HepG2 (cell line): Measurements from ENCODE around the gene ART4. TPM values are rescaled to one million over a fixed set of nuclear protein-coding genes. Genes with fewer than 3 reads are reported as not detected.

Experiments
- CREM ChIP-seq, 2 experiments: sonication (generic) in 1 of 2; formaldehyde crosslinking in 1 of 2; IDR thresholded peaks; 2 replicates each; pipeline versions ENCODE4 v1.4.0 to v1.6.1; 2016 to 2020; ENCODE audit warnings: antibody characterized with exemption in 1 of 2, mild to moderate bottlenecking in 1 of 2, missing genetic modification reagents in 1 of 2
- EED ChIP-seq: sonication (generic); formaldehyde crosslinking; IDR thresholded peaks from 2 replicates; pipeline ENCODE4 v1.5.0; 2020; ENCODE audit warnings: mild to moderate bottlenecking, missing genetic modification reagents
- ETS1 ChIP-seq: sonication (generic); formaldehyde crosslinking; IDR thresholded peaks from 2 replicates; pipeline ENCODE4 v1.4.0; 2020; ENCODE audit warnings: missing genetic modification reagents
- FOXP4 ChIP-seq: sonication (generic); formaldehyde crosslinking; IDR thresholded peaks from 2 replicates; pipeline ENCODE4 v1.4.0; 2020; ENCODE audit warnings: missing genetic modification reagents
- MLXIP ChIP-seq: sonication (generic); formaldehyde crosslinking; IDR thresholded peaks from 2 replicates; pipeline ENCODE4 v1.9.0; 2021; ENCODE audit warnings: missing genetic modification reagents, borderline replicate concordance
- PAXIP1 ChIP-seq: sonication (generic); formaldehyde crosslinking; conservative IDR thresholded peaks from 2 replicates; pipeline ENCODE4 v1.4.0; 2020; ENCODE audit warnings: mild to moderate bottlenecking, missing genetic modification reagents, moderate library complexity
- RXRA ChIP-seq: sonication (generic); formaldehyde crosslinking; IDR thresholded peaks from 2 replicates; pipeline ENCODE4 v1.5.1; 2020; ENCODE audit warnings: missing genetic modification reagents
- SAP130 ChIP-seq: IDR thresholded peaks from 2 replicates; pipeline ENCODE4 v1.6.1; 2016; ENCODE audit warnings: low read depth
- SP1 ChIP-seq, 2 experiments: fragments of 450-650 bp in 1 of 2; sonication (generic) in 1 of 2; formaldehyde crosslinking in 1 of 2; IDR thresholded peaks; 2 replicates each; pipeline versions ENCODE4 v1.4.0 to v1.6.1; 2016 to 2020; ENCODE audit warnings: missing genetic modification reagents in 1 of 2
- SRSF9 ChIP-seq: fragments of 200-400 bp; formaldehyde crosslinking; IDR thresholded peaks from 2 replicates; pipeline ENCODE4 v1.6.1; 2018; ENCODE audit warnings: borderline replicate concordance, mild to moderate bottlenecking, low read depth, low read length; ENCODE audit not compliant: insufficient read depth, poor library complexity, severe bottlenecking
- TFE3 ChIP-seq: IDR thresholded peaks from 2 replicates; pipeline ENCODE4 v1.6.1; 2016
- ZBTB4 ChIP-seq: sonication (generic); formaldehyde crosslinking; IDR thresholded peaks from 2 replicates; pipeline ENCODE4 v1.4.0; 2020; ENCODE audit warnings: missing genetic modification reagents, mild to moderate bottlenecking, borderline replicate concordance
- ZNF354B ChIP-seq: sonication (generic); formaldehyde crosslinking; IDR thresholded peaks from 2 replicates; pipeline ENCODE4 v1.8.0; 2022; ENCODE audit warnings: mild to moderate bottlenecking, missing genetic modification reagents
- ZNF629 ChIP-seq: sonication (generic); formaldehyde crosslinking; conservative IDR thresholded peaks from 2 replicates; pipeline ENCODE4 v1.5.0; 2020; ENCODE audit warnings: missing genetic modification reagents
- polyA plus RNA-seq, 8 experiments: library from polyadenylated mRNA; depleted of rRNA in 3 of 8; stranded (reverse) in 7 of 8; unstranded in 1 of 8; fragments of >200 nt; fragmentation: Illumina TruSeq in 4 of 8; extraction: Trizol in 4 of 8; gene quantifications; 2 replicates each; pipeline versions ENCODE4 v1.2.1 to v1.2.3, GENCODE V29; 2011 to 2016; ENCODE audit warnings: low read depth in 4 of 8, missing spikeins in 1 of 8, mixed read lengths in 1 of 8; ENCODE audit not compliant: insufficient read depth in 1 of 8
- total RNA-seq, 5 experiments: library from RNA; depleted of rRNA; stranded (reverse); fragments of >200 nt; fragmentation: Illumina TruSeq; extraction: Trizol; gene quantifications; 2 replicates each; pipeline ENCODE4 v1.2.3, GENCODE V29; 2016; ENCODE audit warnings: low read depth in 1 of 5

The ART4 gene
- total and polyA plus RNA-seq, 2 of the 13 experiments (the other 11 are each of a cell fraction or from before 2014, with no cell fraction given) = 17.6 to 20.3 TPM

GRCh38 chr12:14777271-14777670 lies 66.1 kb downstream of the ART4 start (continued):
- TF ChIP-seq PAXIP1 = 0 out of 2 replicates have a peak, but pooled peaks have one; percentile 30
- no peak for TF ChIP-seq TFE3 (CRISPR knock-in tag)
- no peak for TF ChIP-seq ZBTB4 (CRISPR knock-in tag)
- no peak for TF ChIP-seq RXRA (CRISPR knock-in tag)
- no peak for TF ChIP-seq ETS1
- no peak for TF ChIP-seq MLXIP (CRISPR knock-in tag)
- TF ChIP-seq SRSF9 = no peak
- peak; percentile 31; the same call in 1 of the 2 replicates for TF ChIP-seq FOXP4 (CRISPR knock-in tag)
- TF ChIP-seq ZNF354B (CRISPR knock-in tag) = no peak
- peak; percentile 40; the same call in 1 of the 2 replicates for TF ChIP-seq SAP130 (CRISPR knock-in tag)
- TF ChIP-seq SP1 (IDR thresholded peaks at IDR 0.05) = no peak
- TF ChIP-seq SP1 (CRISPR knock-in tag; IDR thresholded peaks at IDR 0.05) = no peak
- peak; percentile 78; the same call in 1 of the 2 replicates for TF ChIP-seq ZNF629 (CRISPR knock-in tag)
- TF ChIP-seq EED (CRISPR knock-in tag) = no peak
- no peak for TF ChIP-seq CREM (IDR thresholded peaks at IDR 0.05)
- no peak for TF ChIP-seq CREM (CRISPR knock-in tag; IDR thresholded peaks at IDR 0.05)
